Measurements from ENCODE around the gene GSTA5. TPM values are rescaled to one million over a fixed set of nuclear protein-coding genes. Genes with fewer than 3 reads are reported as not detected.
"Not testable (repeated sequence)": the region's sequence is repeated elsewhere in the genome, so short reads cannot be mapped to it uniquely, and the experiment has no call there.

The GSTA5 gene
- total RNA-seq, 1 donor = not detected

GRCh38 chr6:52829046-52829817, 11.4 kb downstream of the GSTA5 start:
- DNase-seq (ENCODE audit: low read depth) = no peak
- TF ChIP-seq CTCF (IDR thresholded peaks at IDR 0.05; ENCODE audit: insufficient read depth, low read depth, low read length) = no peak
- no peak overlapping the region for H3K4me3 ChIP-seq (ENCODE audit: low read depth, low read length)

- DNase-seq (ENCODE audit: low read depth); H3K4me3 ChIP-seq (ENCODE audit: low read depth, low read length): not testable (repeated sequence)
These were observed 12.0 kb downstream of the GSTA5 start for GRCh38 chr6:52828621-52829020.

- DNase-seq (ENCODE audit: low read depth); H3K4me3 ChIP-seq (ENCODE audit: low read depth, low read length): not testable (repeated sequence)
These were observed 13.4 kb downstream of the GSTA5 start for GRCh38 chr6:52827073-52827783.

GRCh38 chr6:52826513-52826912, 14.1 kb downstream of the GSTA5 start:
- no peak for TF ChIP-seq CTCF (IDR thresholded peaks at IDR 0.05; ENCODE audit: insufficient read depth, low read depth, low read length)
- no peak overlapping the region for H3K4me3 ChIP-seq (ENCODE audit: low read depth, low read length)
- no peak for DNase-seq (ENCODE audit: low read depth)

- H3K4me3 ChIP-seq (ENCODE audit: low read depth, low read length); DNase-seq (ENCODE audit: low read depth): not testable (repeated sequence)
These were observed 14.6 kb downstream of the GSTA5 start for GRCh38 chr6:52825900-52826459.

GRCh38 chr6:52825270-52825793, 15.3 kb downstream of the GSTA5 start:
- not testable (repeated sequence) for DNase-seq (ENCODE audit: low read depth); H3K4me3 ChIP-seq (ENCODE audit: low read depth, low read length)

- DNase-seq (ENCODE audit: low read depth) = no peak
- H3K4me3 ChIP-seq (ENCODE audit: low read depth, low read length) = no peak overlapping the region
- no peak for TF ChIP-seq CTCF (IDR thresholded peaks at IDR 0.05; ENCODE audit: insufficient read depth, low read depth, low read length)
These were observed 18.8 kb downstream of the GSTA5 start for GRCh38 chr6:52821842-52822241.

GRCh38 chr6:52820198-52820597, 20.4 kb downstream of the GSTA5 start:
- H3K4me3 ChIP-seq (ENCODE audit: low read depth, low read length) = no peak overlapping the region
- no peak for TF ChIP-seq CTCF (IDR thresholded peaks at IDR 0.05; ENCODE audit: insufficient read depth, low read depth, low read length)
- no peak for DNase-seq (ENCODE audit: low read depth)

Measured in fibroblast of villous mesenchyme (primary cell).